GM19395 (cell line): Measurements from ENCODE around the gene MOCOS.

Experiments used
- ATAC-seq: cut with Tn5 transposase; IDR thresholded peaks from one replicate; pipeline ENCODE4 v1.9.1; 2021; ENCODE audit warnings: mild to moderate bottlenecking, moderate library complexity; ENCODE audit not compliant: unreplicated experiment

Gene MOCOS

GRCh38 chr18:36299015-36299414, 111.7 kb downstream of the MOCOS start:
- no peak for ATAC-seq

GRCh38 chr18:36300211-36300610, 112.9 kb downstream of the MOCOS start:
- no peak for ATAC-seq

DNA sequence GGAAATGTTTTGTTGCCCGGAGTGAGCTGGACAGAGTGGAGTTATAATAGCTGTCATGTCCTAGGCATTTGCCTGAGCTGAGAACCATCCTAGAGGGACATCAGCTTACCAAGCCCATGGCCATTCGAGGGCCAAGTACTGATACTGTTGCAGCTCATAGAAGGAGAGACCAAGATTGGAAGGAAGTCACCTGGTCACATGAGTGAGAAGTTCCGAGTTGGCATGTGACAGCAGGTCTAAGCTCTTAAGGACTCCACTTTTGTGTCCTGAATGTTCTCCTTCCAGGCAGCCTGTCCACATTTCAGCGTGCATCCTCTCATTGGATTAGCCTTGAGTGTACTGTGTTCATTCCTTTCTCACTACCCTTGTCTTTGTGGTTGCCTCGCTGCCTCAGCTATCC, 114.6 kb downstream of the MOCOS start:
- ATAC-seq, result no peak

DNA sequence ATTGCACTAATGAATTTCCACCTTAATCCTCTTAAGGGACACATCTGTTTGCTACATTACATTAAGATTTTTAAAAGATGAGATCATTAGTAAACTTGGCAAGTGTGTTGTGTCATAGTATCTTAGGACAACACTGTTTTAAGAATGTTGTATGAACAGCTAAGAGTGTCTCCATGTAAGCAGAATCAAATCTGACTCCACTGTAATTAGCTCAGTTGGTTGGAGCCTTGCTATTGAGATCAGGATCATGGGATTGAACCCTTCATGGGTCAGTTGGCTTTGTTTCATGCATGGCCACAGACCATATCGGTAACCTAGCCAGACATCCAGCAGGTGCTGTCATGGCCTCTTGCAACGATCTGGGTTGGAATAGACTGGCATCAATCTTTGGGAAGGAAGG, 115.4 kb downstream of the MOCOS start:
- ATAC-seq, result no peak

GRCh38 chr18:36303211-36303844, 116.0 kb downstream of the MOCOS start:
- ATAC-seq, result no peak

DNA sequence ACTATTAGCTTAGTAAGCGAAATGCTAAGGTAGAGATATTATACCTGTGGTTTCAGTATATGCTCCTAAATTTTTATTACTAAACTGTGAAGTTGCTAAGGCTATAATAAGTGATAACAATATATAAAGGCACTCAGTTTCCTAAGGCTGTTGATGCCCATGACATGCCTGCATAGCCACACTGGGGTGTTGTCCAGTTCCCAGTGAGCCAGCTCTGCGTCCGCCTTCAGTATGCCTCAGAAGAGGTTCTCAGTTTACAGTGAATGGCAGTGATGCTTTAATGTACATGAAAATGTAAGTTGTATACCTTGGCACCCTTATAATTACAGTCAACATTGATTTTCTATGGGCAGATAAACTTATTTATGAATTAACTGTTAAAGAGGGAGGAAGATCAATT, 117.4 kb downstream of the MOCOS start:
- ATAC-seq, result no peak

DNA sequence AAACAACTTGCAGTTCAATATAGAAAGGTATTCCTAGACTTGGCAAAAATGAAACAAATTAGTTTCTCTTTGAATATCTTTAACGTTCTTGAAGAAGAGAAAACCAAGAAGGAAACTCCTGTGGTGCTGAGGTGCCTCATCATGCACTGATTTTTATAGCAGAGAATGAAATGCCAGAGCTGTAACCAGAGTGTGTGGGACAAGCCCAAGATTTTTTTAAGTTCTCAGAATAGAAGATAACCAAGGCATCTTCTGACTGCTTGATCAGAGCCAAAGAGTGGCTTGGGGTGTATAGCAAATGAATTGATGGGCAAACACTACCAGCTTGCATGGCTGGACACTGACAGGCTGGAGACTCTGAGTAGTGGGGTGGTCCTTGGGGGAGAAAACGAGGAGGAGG, 118.1 kb downstream of the MOCOS start:
- ATAC-seq, result no peak

- ATAC-seq, result no peak
Measured at GRCh38 chr18:36307513-36307912, 120.2 kb downstream of the MOCOS start.

GRCh38 chr18:36308711-36309435, 121.6 kb downstream of the MOCOS start:
- ATAC-seq, result no peak

- no peak for ATAC-seq
Measured at GRCh38 chr18:36309436-36310391, 122.4 kb downstream of the MOCOS start.

GRCh38 chr18:36311026-36311570, 123.8 kb downstream of the MOCOS start:
- ATAC-seq, result no peak

DNA sequence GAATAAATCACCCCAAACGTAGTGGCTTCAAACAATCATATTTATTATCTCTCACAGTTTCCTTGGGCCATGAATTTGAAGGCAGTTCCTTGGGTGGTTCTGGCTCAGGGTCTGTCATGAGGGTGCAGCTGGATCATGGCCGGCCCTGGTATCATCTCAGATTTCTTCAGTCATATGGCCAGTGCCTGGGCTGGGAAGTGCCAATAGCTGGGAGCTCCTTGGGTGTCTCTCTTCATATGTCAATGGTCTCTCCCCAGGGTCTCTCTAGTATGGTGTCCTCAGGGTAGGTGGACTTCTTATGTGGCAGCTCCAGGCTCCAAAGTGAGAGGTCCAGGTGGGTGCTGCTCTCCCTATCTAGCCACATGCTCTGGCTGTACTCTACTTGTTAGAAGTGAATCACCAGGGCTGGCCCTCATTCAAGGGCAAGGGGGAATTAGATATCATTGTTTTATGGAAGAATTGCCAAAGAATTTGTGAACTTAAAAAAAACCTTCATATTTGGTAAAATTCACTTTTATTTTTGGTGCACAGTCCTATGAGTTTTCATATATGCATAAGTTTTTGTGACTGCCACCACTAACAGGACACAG, 125.6 kb downstream of the MOCOS start:
- no peak for ATAC-seq

DNA sequence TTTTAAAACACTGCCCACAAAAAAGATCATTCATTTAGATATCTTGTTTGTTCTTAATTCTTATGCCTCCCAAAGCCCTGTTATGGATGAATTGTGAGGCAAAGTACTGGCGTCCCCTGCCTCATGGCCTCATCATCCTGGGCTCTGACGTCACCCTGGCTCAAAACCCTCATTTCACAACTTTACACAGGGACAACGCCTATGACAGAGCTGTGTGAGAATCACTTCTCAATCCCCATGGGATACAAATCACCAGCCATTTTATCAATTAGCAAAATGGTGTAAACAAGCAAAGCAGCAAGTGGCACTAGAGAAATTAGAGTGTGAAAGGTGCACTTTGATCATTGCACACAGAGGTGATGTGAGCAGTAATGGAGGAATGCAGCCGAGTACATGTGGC, 126.8 kb downstream of the MOCOS start:
- ATAC-seq, result no peak

DNA sequence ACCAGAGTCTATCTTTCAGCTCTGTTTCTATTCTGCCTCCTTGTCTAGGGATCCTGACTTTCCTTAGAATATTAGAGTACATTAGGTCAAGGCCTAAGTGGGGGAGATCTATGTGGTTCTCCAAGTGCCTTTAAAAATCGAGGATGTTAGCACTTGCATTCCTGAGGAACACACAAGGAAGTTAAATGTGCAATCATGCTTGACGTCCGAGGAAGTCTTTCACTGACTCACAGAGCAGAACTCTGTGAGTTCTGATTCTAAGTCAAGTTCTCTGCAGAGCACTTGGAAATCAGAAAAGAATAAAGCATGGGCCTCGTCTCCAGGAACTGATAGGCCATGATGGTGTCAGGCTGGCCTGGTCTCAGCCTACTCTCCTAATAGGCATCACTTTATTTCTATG, 127.5 kb downstream of the MOCOS start:
- no peak for ATAC-seq

DNA sequence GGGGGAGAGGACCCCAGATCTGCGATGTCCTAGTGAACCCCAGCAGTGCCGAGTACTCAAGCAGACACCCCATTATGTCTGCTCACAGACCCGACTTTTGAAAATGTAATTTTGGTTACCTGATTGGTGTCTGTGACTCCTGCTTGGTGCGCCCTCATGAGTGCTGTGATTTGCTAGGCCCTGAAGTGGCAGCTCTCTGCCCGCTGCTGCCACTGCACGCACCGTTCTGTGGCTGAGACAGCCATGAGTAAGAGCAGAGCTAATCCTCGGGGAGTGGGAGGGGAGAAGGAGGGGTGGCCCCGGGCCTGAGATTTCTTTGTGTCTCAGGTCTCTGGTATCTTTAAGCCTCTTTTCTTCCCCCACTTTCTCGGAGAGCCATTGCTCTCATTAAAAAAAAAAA, 128.4 kb downstream of the MOCOS start:
- no peak for ATAC-seq

- ATAC-seq, result no peak
Measured at GRCh38 chr18:36316246-36316645, 128.9 kb downstream of the MOCOS start.
